Limb (tissue), 2 donors: ENCODE results near the gene GRID2.
"Not testable (repeated sequence)": the region's sequence is repeated elsewhere in the genome, so short reads cannot be mapped to it uniquely, and the experiment has no call there.

Experiments used
- DNase-seq, 2 donors: peaks; one replicate each; pipeline ENCODE4 v3.0.0-alpha.2; 2016; ENCODE audit errors: extremely low spot score in 2 of 2

The GRID2 gene

DNA sequence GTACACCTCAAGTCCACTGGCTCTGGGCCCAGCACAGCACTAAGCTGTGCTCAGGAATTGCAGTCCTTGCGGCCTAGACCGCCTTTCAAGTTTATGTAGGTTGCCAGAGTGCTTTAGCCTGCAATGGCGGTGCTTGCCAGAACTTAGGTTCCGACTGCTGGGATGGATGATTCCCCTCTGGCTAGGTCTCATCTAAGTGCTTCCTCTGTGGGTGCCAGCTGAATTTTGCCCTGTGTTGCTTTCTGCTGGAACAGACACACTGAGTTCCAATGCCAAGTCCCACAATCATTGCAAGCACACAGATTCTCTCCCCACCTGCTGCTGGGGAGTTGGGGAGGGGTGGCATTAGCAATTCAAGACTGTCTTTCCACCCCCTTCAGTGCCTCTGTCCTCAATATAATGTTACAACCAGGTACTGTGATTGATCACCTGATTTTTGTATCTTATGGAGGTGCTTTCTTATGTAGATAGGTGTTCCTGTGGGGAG, 129.5 kb downstream of the GRID2 start:
- no peak for DNase-seq

DNA sequence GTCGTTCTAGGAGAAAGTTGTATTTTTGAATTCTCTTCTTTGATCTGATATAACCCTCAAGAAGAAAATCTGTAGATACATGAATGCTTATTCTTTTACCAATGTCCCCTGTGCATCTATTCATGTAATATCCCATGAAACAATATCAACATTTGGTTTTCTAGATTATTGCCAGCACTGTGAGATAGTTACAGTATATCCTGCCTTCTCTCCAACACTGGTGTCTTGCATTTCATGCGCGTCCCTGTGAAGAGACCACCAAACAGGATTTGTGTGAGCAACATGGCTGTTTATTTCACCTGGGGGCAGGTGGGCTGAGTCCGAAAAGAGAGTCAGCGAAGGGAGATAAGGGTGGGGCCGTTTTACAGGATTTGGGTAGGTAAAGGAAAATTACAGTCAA, 135.0 kb downstream of the GRID2 start:
- not testable (repeated sequence) for DNase-seq

DNA sequence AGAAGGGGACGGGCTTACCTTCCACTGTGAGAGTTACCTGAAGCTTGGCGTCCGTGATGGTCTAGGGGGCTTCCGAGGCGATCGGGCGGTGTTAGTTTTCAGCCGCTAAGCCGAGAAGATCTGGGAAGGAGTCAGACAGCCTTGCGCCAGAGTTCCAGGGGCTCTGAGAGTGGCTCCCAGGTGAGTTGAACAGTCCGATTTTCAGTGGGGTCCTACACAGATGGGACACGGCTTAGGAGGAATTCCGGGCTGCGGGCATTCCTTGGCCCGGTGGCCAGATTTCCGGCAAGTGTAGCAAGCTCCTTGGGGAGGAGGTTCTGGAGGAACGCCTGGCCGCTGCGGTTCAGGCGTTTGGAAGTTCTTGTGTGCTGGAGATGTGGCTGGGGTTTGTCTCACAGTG, 138.4 kb downstream of the GRID2 start:
- not testable (repeated sequence) for DNase-seq

DNA sequence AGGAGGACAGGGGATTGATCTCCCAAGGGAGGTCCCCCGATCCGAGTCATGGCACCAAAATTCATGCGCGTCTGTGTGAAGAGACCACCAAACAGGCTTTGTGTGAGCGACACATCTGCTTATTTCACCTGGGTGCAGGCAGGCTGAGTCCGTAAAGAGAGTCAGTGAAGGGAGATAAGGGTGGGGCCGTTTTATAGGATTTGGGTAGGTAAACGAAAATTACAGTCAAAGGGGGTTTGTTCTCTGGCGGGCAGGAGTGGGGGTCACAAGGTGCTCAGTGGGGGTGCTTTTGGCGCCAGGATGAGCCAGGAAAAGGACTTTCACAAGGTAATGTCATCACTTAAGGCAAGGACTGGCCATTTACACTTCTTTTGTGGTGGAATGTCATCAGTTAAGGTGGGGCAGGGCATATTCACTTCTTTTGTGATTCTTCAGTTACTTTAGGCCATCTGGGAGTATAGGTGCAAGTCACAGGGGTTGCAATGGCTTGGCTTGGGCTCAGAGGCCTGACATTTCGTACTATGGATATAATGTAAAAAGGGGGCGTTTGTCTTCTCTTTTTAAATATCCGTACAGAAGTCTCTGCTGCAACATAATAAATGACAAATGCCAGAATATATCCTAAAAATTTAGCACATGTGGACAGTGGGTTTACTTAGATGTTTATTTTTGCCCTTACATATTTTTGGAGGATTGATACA, 140.5 kb downstream of the GRID2 start:
- not testable (repeated sequence) for DNase-seq

DNA sequence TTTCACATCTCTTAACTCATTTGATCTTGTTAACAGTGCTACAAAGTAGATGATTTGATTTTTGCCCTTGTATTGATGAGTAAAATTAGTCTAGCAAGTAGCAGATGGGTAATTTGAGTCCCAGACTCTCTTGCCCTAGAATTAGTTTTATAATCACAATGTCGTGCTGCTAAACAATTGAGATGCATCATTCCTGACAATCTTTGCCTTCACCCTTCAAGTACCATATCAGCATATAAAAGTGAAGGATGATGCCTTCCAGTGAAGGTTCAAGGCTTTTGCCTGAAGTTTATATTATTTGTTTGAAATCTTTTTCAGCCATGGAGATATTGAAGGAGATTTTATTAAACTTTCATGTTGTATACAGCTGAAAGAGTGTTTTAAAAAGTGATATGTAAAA, 141.4 kb downstream of the GRID2 start:
- DNase-seq: no peak

DNA sequence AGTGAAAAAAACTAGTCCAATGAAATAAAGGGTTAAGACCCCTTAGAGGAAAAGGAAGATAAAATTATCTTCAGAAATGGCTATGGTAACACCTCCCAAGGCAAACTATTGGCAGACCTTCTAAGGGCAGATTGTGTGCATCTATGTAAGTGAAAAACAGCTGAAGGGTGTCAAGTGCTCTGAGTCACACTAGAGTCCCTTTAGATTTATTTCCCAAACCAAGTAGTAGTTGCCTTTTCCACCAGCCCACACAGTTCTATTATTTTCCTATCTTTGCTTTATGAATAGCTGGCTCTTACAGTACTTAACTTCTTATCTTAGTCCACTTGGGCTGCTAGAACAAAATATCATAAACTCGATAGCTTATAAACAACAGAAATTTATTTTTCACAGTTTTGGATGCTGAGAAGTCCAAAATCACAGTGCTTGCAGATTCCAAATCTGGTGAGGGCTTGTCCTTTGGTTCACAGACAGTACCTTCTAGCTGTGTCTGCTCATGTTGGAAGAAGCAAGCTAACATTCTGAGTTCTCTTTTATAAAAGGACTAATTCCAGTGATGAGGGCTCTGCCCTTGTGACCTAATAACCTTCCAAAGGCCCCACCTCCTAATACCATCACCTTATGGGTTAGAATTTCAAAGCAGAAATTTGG, 143.6 kb downstream of the GRID2 start:
- no peak for DNase-seq

DNA sequence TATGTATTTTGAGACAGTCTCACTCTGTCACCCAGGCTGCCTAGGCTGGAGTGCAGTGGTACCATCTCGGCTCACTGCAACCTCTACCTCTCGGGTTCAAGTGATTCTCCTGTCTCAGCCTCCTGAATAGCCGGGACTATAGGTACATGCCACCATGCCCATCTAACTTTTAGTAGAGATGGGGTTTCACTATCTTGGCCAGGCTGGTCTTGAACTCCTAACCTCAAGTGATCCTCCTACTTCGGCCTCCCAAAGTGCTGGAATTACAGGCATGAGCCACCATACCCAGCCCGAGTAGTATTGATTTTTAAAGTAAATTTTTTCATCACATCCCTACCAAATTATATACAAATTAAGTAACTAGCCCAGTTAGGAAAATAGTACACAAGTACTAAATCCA, 144.4 kb downstream of the GRID2 start:
- DNase-seq: not testable (repeated sequence)

DNA sequence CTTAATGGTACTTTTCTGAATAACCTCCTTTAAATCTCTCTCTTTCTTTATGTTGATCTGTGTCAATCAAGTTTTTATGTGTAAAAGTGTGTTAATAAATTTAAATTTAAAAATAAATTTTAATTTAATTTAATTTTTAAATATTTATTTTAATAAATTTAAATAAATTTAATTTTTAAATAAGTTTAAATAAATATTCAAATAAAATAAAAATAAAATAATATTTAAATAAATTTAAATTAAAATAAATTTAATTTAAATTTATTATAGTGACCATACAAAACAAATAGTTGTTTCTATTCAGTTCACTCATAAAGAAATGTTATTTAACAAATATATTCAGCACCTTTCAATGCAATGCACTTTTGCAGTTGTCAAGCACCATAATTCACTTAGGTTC, 146.9 kb downstream of the GRID2 start:
- no peak for DNase-seq

DNA sequence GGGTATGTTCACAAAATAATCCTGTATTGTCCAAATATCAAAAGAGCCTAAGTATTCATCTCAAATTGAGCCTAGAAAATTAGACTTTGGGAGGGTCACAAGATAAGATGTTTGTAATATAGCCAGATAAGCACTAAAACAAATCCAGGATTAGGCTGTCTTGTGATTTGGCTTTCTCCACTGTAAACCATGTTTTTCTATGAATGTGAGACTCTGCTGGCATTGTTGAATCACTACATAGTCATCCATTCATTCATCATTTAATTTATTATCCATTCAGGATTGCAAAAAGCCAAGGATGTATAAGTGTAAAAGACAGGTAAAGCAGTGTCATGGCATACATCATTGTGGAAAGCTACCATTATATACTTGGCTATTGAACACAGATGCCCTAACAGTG, 148.0 kb downstream of the GRID2 start:
- no peak for DNase-seq

DNA sequence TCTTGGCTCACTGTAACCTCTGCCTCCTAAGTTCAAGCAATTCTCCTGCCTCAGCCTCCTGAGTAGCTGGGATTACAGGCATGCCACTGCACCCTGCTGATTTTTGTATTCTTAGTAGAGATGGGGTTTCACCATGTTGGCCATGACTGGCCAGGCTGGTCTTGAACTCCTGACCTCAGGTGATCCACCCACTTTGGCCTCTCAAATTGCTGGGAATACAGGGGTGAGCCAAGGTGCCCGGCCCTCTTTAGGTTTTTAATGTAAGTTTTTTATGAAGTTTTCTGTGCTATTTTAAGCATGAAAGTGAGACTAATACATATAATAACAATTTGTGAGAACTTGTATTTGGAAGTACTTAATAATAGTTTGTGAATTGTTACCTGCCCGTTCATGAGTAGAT, 148.6 kb downstream of the GRID2 start:
- not testable (repeated sequence) for DNase-seq

DNA sequence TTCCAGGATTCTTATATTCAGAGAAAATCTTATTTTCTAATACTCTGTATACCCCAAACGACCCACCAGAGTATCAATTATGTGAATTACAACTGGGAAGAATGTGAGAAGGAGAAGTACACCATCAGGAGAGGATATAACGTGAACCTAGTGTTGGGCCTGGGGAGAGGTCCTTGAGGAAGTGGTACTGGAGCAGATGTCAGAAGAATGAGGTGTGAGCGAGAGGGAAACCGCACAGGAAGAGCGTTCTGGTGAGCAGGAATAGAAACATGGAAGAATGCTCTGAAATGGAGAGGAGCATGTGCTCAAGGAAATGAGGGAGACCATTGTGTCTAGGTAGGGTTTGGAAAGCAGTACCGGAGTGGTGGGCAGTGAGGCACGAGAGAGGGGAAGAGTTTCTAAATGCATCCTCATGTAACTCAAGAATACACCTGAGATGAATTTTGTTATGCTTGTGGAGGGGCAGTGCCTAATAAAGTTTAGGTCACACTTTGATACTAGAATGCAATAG, 151.6 kb downstream of the GRID2 start:
- DNase-seq: no peak

DNA sequence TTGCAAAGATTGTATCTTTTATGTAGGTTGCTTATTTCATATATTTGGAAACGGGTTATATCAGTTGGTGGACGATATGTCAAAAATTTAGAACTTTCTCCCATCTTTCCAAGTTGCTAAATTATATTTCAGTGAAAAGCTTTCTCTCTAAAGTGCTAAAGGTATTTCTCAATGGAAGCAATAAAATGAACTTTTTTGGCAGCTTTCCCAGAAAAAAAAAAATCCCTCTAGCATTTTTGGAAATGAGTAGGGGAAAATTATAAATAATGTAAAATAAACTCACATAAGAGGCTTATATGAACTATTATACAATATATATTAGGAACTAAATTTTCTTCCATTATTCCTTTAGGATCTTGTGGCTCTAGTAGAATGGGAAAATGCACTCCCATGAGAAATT, 152.2 kb downstream of the GRID2 start:
- DNase-seq: peak in 1 of 2 donors; percentile 14

DNA sequence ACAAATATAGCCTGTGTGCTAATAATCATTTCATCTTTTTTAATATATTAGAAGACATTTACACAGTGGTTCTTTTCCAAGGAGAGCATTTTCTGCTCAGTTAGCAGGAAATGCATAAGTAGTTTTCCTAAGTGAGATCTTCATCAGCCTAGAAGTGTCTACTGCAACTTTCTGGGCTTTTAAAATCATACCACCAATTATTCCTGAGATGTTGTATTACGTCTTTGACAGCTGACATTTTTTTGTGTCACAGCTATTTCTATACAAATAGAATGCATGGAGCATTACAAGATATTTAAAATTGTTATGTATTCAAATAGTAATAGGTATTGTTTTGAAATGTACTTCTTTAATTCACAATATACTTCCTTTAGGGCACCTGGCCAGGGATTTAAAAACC, 158.0 kb downstream of the GRID2 start:
- DNase-seq: no peak

DNA sequence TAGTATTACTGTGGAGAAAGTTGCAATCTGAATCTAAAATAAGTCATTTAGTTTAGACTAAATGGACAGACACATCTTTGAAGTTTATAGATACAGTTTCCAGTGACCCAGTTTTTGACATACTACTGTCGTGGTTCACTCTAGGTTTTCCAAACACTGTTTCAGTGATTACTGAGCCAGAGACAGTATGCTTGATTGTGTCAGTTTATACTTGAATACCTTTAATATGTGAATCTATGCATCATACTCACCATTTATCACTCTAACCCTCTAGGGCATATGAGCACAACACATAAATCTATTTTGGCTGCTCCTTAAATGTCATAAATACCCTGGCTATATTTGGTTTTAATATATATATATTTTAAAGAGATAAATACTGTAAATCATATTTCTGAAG, 173.5 kb downstream of the GRID2 start:
- DNase-seq: no peak

DNA sequence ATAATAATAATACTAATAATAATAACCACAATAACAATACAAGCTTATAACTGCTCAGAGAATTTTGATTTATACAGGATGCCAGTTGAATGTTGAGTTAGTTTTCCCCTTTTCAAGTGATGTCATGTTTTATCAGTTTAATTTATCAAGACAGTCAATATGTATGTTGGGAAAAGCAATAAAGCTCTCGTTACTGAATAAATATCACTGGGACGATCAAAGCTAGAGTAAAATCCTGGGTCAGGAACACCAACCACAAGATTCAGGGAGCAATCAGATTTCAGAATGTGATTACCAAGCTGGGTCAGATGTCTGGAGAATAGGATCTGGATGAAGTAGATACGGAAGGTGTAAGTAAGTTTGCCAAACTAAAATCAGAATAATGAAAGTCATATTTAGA, 179.6 kb downstream of the GRID2 start:
- no peak for DNase-seq

DNA sequence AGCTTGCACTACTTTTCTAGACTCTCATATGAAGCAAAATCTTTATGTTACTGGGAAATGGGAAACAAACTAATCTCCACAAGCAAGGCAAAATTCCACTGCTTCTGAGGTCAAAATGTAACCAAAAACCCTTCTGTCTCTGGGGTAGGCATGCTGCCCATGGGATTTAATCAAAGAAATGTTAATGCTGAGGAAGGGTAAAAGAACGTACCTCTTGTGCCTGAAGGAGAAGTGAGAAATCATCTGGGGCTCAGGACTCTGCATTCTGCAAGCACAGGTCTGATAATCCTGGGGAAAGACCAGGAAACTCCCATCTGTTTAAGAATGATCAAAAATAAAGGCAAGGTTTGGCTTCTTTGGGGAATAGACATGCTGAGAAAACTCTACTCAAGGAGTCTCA, 184.7 kb downstream of the GRID2 start:
- DNase-seq: no peak

DNA sequence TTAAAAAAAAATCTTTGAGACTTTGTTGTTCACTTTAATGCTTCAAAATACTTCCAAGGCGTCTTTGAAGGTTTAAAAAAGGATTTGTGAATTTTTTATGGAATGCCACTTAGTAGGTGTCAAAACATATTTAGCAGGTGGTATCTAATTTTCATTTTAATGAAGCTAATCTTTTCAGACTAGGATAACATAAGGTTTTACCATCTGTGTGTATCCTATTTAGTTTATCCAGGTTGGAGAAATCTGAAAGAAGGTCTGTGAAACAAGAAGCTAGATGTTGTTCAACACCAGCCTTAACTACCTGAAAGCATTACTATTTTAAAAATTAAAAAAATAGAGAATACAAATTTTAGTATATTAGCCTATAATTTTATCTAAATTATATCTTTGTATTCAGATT, 193.4 kb downstream of the GRID2 start:
- no peak for DNase-seq

DNA sequence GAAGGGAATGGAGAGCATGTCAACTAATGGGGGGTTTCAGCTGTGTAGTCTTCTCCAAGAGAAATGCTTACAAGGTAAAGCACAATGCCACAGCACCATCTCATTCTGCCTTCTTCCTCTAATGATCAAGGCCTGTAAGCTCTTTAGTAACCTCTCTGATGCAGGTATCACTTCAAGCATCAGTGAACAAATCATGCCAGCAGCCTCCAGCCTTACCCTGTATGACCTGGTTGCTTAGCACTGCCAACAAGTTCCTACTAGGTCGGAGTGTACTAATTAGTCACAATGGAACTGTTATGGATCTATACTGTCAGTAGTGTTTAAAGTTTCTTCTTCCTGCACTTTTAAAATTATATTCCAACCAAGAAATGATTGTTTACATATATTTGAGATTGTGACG, 197.7 kb downstream of the GRID2 start:
- DNase-seq: no peak

DNA sequence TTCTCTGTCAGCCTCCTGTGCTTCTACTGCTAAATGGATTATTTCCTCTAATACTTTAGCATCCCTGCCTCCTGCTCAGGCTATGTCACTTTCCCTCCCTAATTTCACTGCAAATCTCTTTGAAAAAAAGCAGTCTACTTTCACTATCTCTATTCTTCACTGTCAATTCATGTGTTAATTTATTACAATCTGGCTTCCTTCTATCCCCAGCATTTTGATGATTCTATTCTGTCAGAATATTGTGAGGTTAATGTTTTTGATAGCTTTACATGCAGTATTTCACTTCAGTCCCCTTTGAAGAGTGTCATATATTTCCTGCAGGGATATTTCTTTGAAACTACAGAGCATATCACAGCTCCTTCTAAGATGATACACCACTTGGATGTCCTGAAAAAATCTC, 203.2 kb downstream of the GRID2 start:
- no peak for DNase-seq

DNA sequence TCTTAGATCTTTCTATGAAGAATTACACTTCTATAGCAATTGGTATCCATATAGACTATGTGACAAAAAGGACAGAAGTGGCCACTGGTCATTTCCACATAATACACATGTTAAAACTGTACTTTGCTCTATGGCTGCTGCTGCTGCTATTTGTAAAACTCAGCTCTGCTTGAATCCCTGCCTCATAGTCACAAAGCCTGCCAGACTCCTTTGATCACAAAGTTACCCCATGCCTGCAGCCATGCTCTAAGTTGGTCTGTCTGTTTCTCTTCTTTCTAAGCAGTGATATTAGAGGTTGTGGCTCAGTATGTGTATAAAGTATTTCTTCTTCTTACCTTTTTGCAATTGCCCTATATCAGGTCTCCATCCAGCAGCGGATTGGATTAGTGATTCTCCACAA, 210.9 kb downstream of the GRID2 start:
- DNase-seq: no peak

DNA sequence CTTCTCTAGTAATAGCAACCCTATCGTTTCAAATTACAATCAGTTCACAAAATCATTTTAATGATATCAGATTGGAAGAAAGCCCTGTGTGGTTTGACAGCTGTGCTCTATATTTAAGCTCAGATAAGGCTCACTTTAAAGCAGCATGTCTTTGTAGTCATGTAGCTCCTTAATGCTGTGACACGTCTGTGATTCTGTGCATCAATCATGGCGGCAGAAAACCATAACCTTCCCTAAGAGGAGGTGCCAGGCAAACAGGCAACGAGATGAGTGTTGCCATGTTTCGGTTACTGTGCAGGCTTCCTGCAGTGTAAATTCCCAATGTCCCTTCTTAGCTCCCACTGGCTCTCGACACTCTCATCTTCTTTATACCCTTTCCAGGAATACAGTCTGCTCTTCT, 212.7 kb downstream of the GRID2 start:
- DNase-seq: no peak

DNA sequence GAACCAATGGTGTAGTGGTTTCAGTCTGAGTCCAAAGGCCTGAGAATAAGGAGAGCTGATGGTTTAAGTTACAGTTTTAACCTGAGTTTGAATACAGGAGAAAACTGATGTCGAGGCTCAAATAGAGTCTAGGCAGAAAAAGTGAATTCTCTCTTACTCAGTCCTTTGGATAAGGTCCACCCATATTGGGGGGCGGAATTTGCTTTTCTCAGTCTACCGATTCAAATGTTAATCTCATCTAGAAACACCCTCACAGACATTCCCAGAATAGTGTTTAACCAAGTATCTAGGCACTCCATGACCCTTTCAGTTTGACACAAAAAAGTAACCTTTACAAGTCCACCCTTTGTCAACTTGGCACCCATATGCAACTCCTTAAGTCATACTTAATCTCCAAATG, 216.0 kb downstream of the GRID2 start:
- DNase-seq: no peak

DNA sequence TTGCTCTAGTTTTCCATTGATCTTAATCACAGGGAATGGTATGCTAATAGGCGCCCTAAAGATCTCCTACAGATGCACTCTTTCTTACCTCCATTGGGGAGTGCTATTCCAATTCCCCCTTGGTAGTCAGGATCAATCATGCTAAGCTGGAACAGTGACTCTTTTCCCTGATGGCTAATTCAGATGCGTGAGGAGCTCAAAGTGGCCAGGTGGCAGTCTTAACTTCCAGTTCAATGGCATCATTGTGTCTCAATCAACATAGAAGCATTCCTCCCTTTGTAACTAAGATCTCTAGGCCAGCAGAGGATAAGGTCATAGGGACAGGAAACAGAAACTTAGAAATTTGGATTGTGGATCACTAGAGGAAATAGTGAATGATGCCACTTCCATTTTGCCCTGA, 216.8 kb downstream of the GRID2 start:
- DNase-seq: no peak
